Activated T-cell treated with anti-CD3 and anti-CD28 coated beads, Interleukin-2, amount 50 U/mL, for 4 hours (primary cell): ENCODE results near the gene CNGA3. TPM values are rescaled to one million over a fixed set of nuclear protein-coding genes. Genes with fewer than 3 reads are reported as not detected.
"Not testable (repeated sequence)": the region's sequence is repeated elsewhere in the genome, so short reads cannot be mapped to it uniquely, and the experiment has no call there.

ENCODE experiments used
- ATAC-seq, 2 donors: fragments of 200-7000 bp; cut with Tn5 transposase; one replicate each; pipeline ENCODE4 v1.10.0; 2021
- DNase-seq: peaks from one replicate; pipeline ENCODE4 v3.0.0-alpha.2; 2020
- H3K27me3 Mint-ChIP-seq: one replicate; pipeline ENCODE4 v1.8.0; 2021; ENCODE audit warnings: low read depth, mixed read lengths
- H3K36me3 Mint-ChIP-seq: one replicate; pipeline ENCODE4 v1.8.0; 2022; ENCODE audit warnings: mixed read lengths; ENCODE audit not compliant: insufficient read depth
- H3K4me1 Mint-ChIP-seq: one replicate; pipeline ENCODE4 v1.8.0; 2021; ENCODE audit warnings: low read depth, mixed read lengths
- H3K4me3 Mint-ChIP-seq: one replicate; pipeline ENCODE4 v1.8.0; 2021; ENCODE audit warnings: mild to moderate bottlenecking, moderate library complexity, mixed read lengths
- H3K9me3 Mint-ChIP-seq: one replicate; pipeline ENCODE4 v1.8.0; 2021; ENCODE audit warnings: mixed read lengths
- total RNA-seq, 3 donors: library from RNA; stranded (reverse); gene quantifications; one replicate each; pipeline ENCODE4 v1.2.1, GENCODE V29; 2021

CNGA3 gene
- total RNA-seq, 3 donors from 2014 or later: not detected

DNA sequence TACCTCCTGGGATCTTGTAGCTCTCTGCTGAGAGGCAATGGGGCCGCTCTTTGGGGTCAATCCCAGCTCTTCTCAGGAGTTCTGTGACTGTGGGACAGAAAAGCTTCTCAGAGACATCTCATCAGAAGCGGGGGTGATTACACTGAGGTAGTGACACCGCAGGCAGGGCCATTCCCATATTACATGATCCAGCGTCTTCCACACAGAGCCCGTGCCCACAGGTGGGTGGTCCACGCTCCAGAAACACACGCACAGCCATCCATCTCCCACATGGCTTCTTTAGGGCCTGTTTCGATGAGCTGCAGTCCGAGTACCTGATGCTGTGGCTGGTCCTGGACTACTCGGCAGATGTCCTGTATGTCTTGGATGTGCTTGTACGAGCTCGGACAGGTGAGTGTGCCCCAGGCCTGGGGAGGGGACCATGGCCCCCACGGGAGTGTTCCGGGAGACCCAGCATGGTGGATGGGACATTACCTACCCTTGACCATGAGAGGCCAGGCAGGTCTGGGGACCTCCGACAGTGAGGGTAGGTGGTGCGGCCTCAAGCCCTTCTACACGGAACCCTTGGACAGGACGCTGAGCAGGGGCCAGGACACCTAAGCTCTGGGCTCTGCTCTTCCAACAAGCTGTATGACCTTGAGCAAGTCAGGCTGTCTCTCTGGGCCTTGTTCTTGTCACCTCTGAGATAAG lies 45.5 kb downstream of the CNGA3 start:
- DNase-seq (no peak), ATAC-seq (no peak)
- H3K36me3 Mint-ChIP-seq: no peaks in the 10 kb centered on the region
- H3K4me3 Mint-ChIP-seq: no peak overlapping the region
- peaks cover 12% of the 10 kb centered on the region for H3K27me3 Mint-ChIP-seq
- no peaks in the 10 kb centered on the region for H3K9me3 Mint-ChIP-seq
- H3K4me1 Mint-ChIP-seq: no peaks in the 10 kb centered on the region

GRCh38 chr2:98393354-98393753 lies 47.1 kb downstream of the CNGA3 start:
- peaks cover 21% of the 10 kb centered on the region for H3K27me3 Mint-ChIP-seq
- no peak for DNase-seq

GRCh38 chr2:98394595-98395153 lies 48.4 kb downstream of the CNGA3 start:
- Mint-ChIP-seq H3K9me3 (no peaks in the 10 kb centered on the region), H3K4me3 (no peak overlapping the region), H3K27me3 (peaks cover 25% of the 10 kb centered on the region), H3K36me3 (no peaks in the 10 kb centered on the region), H3K4me1 (no peaks in the 10 kb centered on the region)
- ATAC-seq (no peak), DNase-seq (no peak)

More at GRCh38 chr2:98393354-98393753, 47.1 kb downstream of the CNGA3 start:
- no peak overlapping the region for H3K4me3 Mint-ChIP-seq
- no peaks in the 10 kb centered on the region for H3K9me3 Mint-ChIP-seq
- H3K36me3 Mint-ChIP-seq: no peaks in the 10 kb centered on the region
- ATAC-seq: no peak
- H3K4me1 Mint-ChIP-seq: no peaks in the 10 kb centered on the region

GRCh38 chr2:98395977-98396376 lies 49.7 kb downstream of the CNGA3 start:
- Mint-ChIP-seq H3K27me3 (peaks cover 29% of the 10 kb centered on the region), H3K4me1 (no peaks in the 10 kb centered on the region), H3K36me3 (no peaks in the 10 kb centered on the region), H3K4me3 (no peak overlapping the region), H3K9me3 (no peaks in the 10 kb centered on the region)
- no peak for DNase-seq
- ATAC-seq: no peak

GRCh38 chr2:98396745-98397355 lies 50.6 kb downstream of the CNGA3 start:
- Mint-ChIP-seq H3K36me3 (no peaks in the 10 kb centered on the region), H3K9me3 (no peaks in the 10 kb centered on the region), H3K4me1 (no peaks in the 10 kb centered on the region), H3K27me3 (peaks cover 33% of the 10 kb centered on the region), H3K4me3 (no peak overlapping the region)
- ATAC-seq (no peak), DNase-seq (no peak)

DNA sequence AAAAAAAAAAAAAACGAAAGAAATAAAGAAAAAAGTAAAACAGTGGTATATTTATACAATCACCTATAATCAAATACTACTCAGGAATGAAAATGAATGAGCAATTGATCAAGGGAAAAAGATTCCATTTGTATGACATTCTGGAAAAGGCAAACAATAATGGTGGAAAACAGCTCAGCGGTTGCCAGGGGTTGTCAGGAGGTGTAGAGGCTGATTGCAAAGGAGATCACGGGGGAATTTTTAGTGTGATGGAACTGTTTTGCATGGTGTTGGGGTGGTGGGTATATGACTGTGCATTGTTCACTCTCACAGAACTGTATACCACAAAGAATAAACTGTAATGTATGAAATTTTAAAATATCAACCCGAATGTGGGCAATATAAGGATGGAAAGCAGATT lies 52.9 kb downstream of the CNGA3 start:
- Mint-ChIP-seq H3K4me1 (no peaks in the 10 kb centered on the region), H3K27me3 (peaks cover 33% of the 10 kb centered on the region), H3K9me3 (no peaks in the 10 kb centered on the region), H3K4me3 (no peak overlapping the region), H3K36me3 (no peaks in the 10 kb centered on the region)
- DNase-seq (no peak), ATAC-seq (no peak)

DNA sequence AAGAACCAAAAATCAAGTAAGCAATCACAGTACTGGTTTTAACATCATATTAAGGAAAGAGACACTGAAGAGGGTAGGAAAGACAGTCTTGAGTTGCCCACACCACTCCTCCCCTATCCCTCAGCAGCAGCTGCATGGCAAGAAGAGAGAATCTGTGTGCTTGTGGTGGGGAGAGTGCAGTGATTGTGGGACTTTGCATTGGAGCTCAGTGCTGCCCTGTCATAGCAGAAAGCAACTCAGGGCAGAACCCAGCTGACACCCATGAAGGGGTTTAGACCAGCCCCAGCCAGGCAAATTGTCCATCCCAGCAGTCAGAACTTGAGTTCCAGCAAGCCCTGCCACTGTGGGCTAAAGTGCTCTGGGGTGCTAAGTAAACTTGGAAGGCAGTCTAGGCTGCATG lies 57.6 kb downstream of the CNGA3 start:
- H3K9me3 Mint-ChIP-seq: no peaks in the 10 kb centered on the region
- H3K4me1 Mint-ChIP-seq: no peaks in the 10 kb centered on the region
- ATAC-seq (no peak), DNase-seq (no peak)
- H3K27me3 Mint-ChIP-seq: peaks cover 13% of the 10 kb centered on the region
- H3K36me3 Mint-ChIP-seq: no peaks in the 10 kb centered on the region
- no peak overlapping the region for H3K4me3 Mint-ChIP-seq

GRCh38 chr2:98404556-98405250 lies 58.4 kb downstream of the CNGA3 start:
- peaks cover 9% of the 10 kb centered on the region for H3K27me3 Mint-ChIP-seq
- H3K4me3 Mint-ChIP-seq: no peak overlapping the region
- H3K9me3 Mint-ChIP-seq: no peaks in the 10 kb centered on the region
- ATAC-seq (no peak), DNase-seq (no peak)
- H3K36me3 Mint-ChIP-seq: no peaks in the 10 kb centered on the region
- H3K4me1 Mint-ChIP-seq: no peaks in the 10 kb centered on the region

DNA sequence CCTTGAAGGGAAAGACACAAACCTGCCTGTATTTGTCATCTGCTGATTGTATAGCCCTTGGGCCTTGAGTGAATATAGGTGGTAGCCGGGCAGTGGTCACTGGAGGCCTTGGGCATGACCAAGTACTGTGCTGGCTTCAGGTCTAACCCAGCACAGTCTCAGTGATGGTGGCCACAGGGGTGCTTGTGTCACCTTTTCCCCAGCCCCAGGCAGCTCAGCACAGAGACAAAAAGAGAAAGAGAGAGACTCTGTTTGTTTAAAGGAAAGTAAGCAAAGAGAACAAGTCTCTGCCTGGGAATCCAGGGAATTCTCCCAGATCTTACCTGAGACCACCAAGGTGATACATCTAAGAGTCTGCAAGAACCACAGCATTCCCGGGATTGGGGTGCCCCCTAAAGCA lies 59.0 kb downstream of the CNGA3 start:
- Mint-ChIP-seq H3K9me3 (no peaks in the 10 kb centered on the region), H3K36me3 (no peaks in the 10 kb centered on the region), H3K27me3 (peaks cover 7% of the 10 kb centered on the region), H3K4me3 (no peak overlapping the region), H3K4me1 (no peaks in the 10 kb centered on the region)
- ATAC-seq (no peak), DNase-seq (no peak)

DNA sequence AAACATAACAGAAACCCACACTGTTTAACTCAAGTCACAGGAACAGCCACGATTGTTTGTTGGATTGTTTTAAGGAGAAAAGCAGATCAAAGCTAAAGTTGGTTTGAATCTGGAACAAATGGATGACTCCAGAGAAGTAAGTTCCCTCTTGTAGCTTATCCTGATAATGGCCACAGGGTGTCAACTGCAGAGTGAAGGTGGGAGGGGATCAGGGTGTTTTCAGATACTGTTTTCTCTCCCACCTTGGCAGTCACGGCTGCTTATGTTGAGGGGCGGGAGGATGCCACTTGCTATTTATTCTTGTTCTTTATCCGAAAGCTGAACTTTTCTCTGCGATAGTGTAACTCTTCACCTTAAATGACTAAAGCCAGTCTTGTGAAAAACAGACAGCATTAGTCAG lies 61.9 kb downstream of the CNGA3 start:
- H3K36me3 Mint-ChIP-seq: no peaks in the 10 kb centered on the region
- ATAC-seq: no peak

GRCh38 chr2:98412751-98413458 lies 66.6 kb downstream of the CNGA3 start:
- peaks cover 3% of the 10 kb centered on the region for H3K4me1 Mint-ChIP-seq

More for the DNA sequence above, 61.9 kb downstream of the CNGA3 start:
- DNase-seq: no peak
- Mint-ChIP-seq H3K4me1 (peaks cover 3% of the 10 kb centered on the region), H3K4me3 (no peak overlapping the region), H3K9me3 (no peaks in the 10 kb centered on the region), H3K27me3 (peaks cover 1% of the 10 kb centered on the region)

DNA sequence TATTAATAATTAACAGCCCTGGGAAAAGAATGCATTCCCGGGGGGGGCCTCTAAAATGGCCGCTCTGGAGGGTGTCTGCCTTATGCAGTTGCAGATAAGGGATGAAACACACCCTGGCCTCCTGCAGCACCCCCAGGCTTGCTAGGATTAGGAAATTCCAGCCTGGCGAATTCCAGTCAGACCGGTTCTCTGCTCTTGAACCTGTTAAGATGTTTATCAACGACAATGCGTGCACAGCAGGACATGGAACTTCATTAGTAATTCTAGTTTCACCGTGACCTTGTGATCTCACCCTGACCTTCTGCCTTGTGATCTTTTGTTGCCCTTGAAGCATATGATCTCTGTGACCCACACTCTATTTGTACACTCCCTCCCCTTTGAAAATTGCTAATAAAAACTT lies 68.0 kb downstream of the CNGA3 start:
- ATAC-seq, H3K9me3 Mint-ChIP-seq, DNase-seq, H3K27me3 Mint-ChIP-seq, H3K4me1 Mint-ChIP-seq, H3K4me3 Mint-ChIP-seq, H3K36me3 Mint-ChIP-seq: not testable (repeated sequence)

More at GRCh38 chr2:98412751-98413458, 66.6 kb downstream of the CNGA3 start:
- Mint-ChIP-seq H3K4me3 (no peak overlapping the region), H3K27me3 (no peaks in the 10 kb centered on the region), H3K9me3 (peaks cover 4% of the 10 kb centered on the region), H3K36me3 (no peaks in the 10 kb centered on the region)
- ATAC-seq (peak; percentile 87 to 91), DNase-seq (peak; percentile 42)

- not testable (repeated sequence) for H3K9me3 Mint-ChIP-seq, ATAC-seq, H3K4me1 Mint-ChIP-seq, H3K36me3 Mint-ChIP-seq, H3K4me3 Mint-ChIP-seq, H3K27me3 Mint-ChIP-seq, DNase-seq
Observed at GRCh38 chr2:98415719-98416248, 69.5 kb downstream of the CNGA3 start.
